WERI-Rb-1 (cell line): ENCODE results near the gene MUC2.
A peak's percentile ranks its signal among the peaks of the same experiment; 100 is the strongest.

ENCODE experiments used
- DNase-seq: peaks from one replicate; pipeline ENCODE4 v3.0.0-alpha.2; 2020
- H3K27ac ChIP-seq: fragments of 250-450 bp; sonication (Bioruptor Pico); 2 replicates; pipeline ENCODE4 v1.5.1; 2020; ENCODE audit warnings: mild to moderate bottlenecking, moderate library complexity
- H3K27me3 ChIP-seq: fragments of 250-450 bp; sonication (Bioruptor Pico); 2 replicates; pipeline ENCODE4 v1.5.1; 2021; ENCODE audit warnings: mild to moderate bottlenecking, low read depth, moderate library complexity; ENCODE audit not compliant: insufficient read depth, severe bottlenecking
- H3K36me3 ChIP-seq: fragments of 250-450 bp; sonication (Bioruptor Pico); 2 replicates; pipeline ENCODE4 v1.5.1; 2020; ENCODE audit warnings: mild to moderate bottlenecking, moderate library complexity
- H3K4me3 ChIP-seq: 2 replicates; pipeline ENCODE4 v1.5.1; 2011; ENCODE audit warnings: low read depth, mild to moderate bottlenecking, control low read depth, low read length
- H3K9me3 ChIP-seq: fragments of 250-450 bp; sonication (Bioruptor Pico); 2 replicates; pipeline ENCODE4 v1.5.1; 2021; ENCODE audit warnings: mild to moderate bottlenecking, moderate library complexity; ENCODE audit not compliant: severe bottlenecking
- TF ChIP-seq, protein P1 (sequence below): IDR thresholded peaks from 2 replicates; pipeline ENCODE4 v1.5.1; 2011; ENCODE audit warnings: low read depth, mild to moderate bottlenecking, control low read depth, inconsistent platforms, low read length

Gene MUC2

GRCh38 chr11:1078191-1078601 lies 3.5 kb downstream of the MUC2 start:
- no peaks in the 10 kb centered on the region for H3K9me3 ChIP-seq
- H3K27ac ChIP-seq = no peak overlapping the region
- TF ChIP-seq, protein P1, sequence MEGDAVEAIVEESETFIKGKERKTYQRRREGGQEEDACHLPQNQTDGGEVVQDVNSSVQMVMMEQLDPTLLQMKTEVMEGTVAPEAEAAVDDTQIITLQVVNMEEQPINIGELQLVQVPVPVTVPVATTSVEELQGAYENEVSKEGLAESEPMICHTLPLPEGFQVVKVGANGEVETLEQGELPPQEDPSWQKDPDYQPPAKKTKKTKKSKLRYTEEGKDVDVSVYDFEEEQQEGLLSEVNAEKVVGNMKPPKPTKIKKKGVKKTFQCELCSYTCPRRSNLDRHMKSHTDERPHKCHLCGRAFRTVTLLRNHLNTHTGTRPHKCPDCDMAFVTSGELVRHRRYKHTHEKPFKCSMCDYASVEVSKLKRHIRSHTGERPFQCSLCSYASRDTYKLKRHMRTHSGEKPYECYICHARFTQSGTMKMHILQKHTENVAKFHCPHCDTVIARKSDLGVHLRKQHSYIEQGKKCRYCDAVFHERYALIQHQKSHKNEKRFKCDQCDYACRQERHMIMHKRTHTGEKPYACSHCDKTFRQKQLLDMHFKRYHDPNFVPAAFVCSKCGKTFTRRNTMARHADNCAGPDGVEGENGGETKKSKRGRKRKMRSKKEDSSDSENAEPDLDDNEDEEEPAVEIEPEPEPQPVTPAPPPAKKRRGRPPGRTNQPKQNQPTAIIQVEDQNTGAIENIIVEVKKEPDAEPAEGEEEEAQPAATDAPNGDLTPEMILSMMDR = no peak
- H3K27me3 ChIP-seq = no peaks in the 10 kb centered on the region
- DNase-seq = no peak
- H3K36me3 ChIP-seq = no peaks in the 10 kb centered on the region
- H3K4me3 ChIP-seq = no peak overlapping the region

DNA sequence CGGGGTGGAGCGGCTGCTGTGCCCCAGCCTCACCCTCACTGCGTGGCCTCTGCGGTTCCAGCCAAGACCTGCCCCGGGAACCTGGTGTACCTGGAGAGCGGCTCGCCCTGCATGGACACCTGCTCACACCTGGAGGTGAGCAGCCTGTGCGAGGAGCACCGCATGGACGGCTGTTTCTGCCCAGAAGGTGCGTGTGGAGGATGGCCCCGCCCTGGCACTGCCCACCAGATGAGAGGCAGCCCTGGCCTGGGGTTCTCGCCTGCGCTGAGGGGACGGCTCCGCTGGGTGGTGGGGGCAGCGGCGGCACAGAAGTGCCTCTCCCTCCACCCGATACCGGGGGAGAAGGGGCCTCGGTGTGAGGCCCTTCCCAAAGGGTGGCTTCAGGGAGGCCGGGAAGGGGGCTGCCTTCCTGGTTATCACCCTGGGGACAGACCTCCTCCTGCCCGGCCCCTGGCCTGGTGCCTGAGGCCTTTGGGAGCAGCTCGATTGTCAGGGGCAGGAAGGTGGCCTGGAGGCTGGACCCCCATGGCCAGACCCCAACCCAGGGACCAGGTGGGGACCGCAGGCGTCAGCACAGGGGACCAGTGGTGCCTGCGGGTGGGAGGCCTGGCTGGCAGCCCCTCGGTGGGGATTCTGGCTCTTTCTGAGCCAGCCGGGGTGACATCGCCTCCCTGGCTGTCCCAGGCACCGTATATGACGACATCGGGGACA lies 7.1 kb downstream of the MUC2 start:
- Histone ChIP-seq H3K4me3 (no peak overlapping the region), H3K27me3 (peaks cover 2% of the 10 kb centered on the region), H3K27ac (no peak overlapping the region), H3K36me3 (no peaks in the 10 kb centered on the region), H3K9me3 (no peaks in the 10 kb centered on the region)
- TF ChIP-seq, protein P1 = no peak
- peak; percentile 6 for DNase-seq

GRCh38 chr11:1082346-1082727 lies 7.7 kb downstream of the MUC2 start:
- H3K9me3 ChIP-seq = no peaks in the 10 kb centered on the region
- no peak overlapping the region for H3K27ac ChIP-seq
- TF ChIP-seq, protein P1 = no peak
- H3K27me3 ChIP-seq = peaks cover 2% of the 10 kb centered on the region
- no peaks in the 10 kb centered on the region for H3K36me3 ChIP-seq
- no peak for DNase-seq
- H3K4me3 ChIP-seq = no peak overlapping the region

GRCh38 chr11:1082728-1083620 lies 8.3 kb downstream of the MUC2 start:
- Histone ChIP-seq H3K4me3 (no peak overlapping the region), H3K9me3 (no peaks in the 10 kb centered on the region), H3K27me3 (peaks cover 2% of the 10 kb centered on the region), H3K27ac (no peak overlapping the region), H3K36me3 (no peaks in the 10 kb centered on the region)
- no peak for DNase-seq
- TF ChIP-seq, protein P1 = no peak

- Histone ChIP-seq H3K27ac (no peak overlapping the region), H3K36me3 (no peaks in the 10 kb centered on the region), H3K9me3 (no peaks in the 10 kb centered on the region), H3K4me3 (no peak overlapping the region), H3K27me3 (peaks cover 2% of the 10 kb centered on the region)
- DNase-seq = no peak
- TF ChIP-seq, protein P1 = no peak
Measured at GRCh38 chr11:1083621-1084551, 9.2 kb downstream of the MUC2 start.
